GM12872 (cell line): ENCODE measurements around the gene RAB11B.

ENCODE experiments used
- CTCF ChIP-seq: IDR thresholded peaks from 3 replicates; pipeline ENCODE4 v1.5.1; 2011; ENCODE audit warnings: low read depth, mild to moderate bottlenecking, low read length, moderate library complexity; ENCODE audit not compliant: insufficient read depth

The RAB11B gene

GRCh38 chr19:8389891-8390616, at the start of gene RAB11B:
RAB11B (plus strand) TSS chr19:8390360; CDS start chr19:8390417, 57 bp downstream.
- TF ChIP-seq CTCF = no peak

- no peak for TF ChIP-seq CTCF
Observed at GRCh38 chr19:8342316-8342683, 47.9 kb upstream of the RAB11B start.

- TF ChIP-seq CTCF = no peak
Observed at GRCh38 chr19:8342684-8343482, 47.3 kb upstream of the RAB11B start, which contains the start of gene KANK3. KANK3 (minus strand) TSS chr19:8343262; CDS start chr19:8337828, 5,434 bp downstream.

GRCh38 chr19:8343483-8343844, 46.7 kb upstream of the RAB11B start:
- TF ChIP-seq CTCF = no peak

- TF ChIP-seq CTCF = no peak
Observed at GRCh38 chr19:8352134-8352827, 37.9 kb upstream of the RAB11B start.

GRCh38 chr19:8355631-8356402, 34.3 kb upstream of the RAB11B start:
- no peak for TF ChIP-seq CTCF

GRCh38 chr19:8357007-8357521, 33.1 kb upstream of the RAB11B start:
- TF ChIP-seq CTCF = no peak
